Measurements from ENCODE around the gene REXO5. TPM values are rescaled to one million over a fixed set of nuclear protein-coding genes. Genes with fewer than 3 reads are reported as not detected.

The REXO5 gene
- total RNA-seq, 1 experiment from 2014 or later, result 7.3 TPM

DNA sequence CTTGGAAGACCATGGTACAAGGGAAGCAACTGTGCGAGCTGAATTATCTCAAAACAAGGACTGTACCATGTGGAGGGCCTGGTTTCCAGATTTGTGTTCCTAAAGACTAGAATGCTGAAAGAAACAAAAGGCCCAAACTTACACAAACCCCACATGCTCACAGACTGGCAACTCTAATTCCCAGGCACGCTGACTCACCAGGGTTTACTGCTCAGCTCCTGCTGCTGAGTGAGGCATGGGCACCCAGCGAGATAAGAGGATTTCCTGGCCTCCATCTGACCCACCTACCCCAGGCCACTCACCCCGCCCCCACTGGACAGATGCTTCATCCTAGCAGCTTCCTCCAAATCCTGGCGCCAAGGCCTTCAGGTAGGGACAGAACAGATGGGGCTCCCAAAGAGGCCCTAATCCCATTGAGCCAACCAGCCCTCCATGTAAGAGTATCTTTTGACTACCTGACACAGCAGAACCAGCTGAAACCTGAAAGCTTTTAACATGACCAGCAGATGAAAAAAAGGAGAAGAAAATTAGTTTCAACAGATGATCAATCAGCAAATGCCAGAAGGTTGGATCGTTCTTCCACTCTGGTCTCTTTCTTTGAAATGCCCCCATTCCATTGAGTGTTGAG lies 59.9 kb downstream of the REXO5 start:
- H3K4me3 Mint-ChIP-seq (ENCODE audit: unreplicated experiment), result no peak overlapping the region
- POLR2A ChIA-PET, result no interaction called here
- CTCF ChIA-PET, result no interaction called here
- no peaks in the 10 kb centered on the region for H3K27me3 Mint-ChIP-seq (ENCODE audit: insufficient read depth, unreplicated experiment)
- DNase-seq, result no peak
- H3K36me3 ChIP-seq (ENCODE audit: control insufficient read depth, insufficient read depth, low read length), result no peaks in the 10 kb centered on the region; the same call in 1 of the 2 replicates
- H3K36me3 Mint-ChIP-seq (ENCODE audit: insufficient read depth, unreplicated experiment), result peaks cover 22% of the 10 kb centered on the region
- no peaks in the 10 kb centered on the region for H3K9me3 ChIP-seq
- no peak for TF ChIP-seq CTCF (IDR thresholded peaks at IDR 0.05; ENCODE audit: insufficient read depth in 1 of 2, low read depth in 1 of 2, low read length in 1 of 2, severe bottlenecking in 1 of 2, unreplicated experiment in 1 of 2)
- H3K4me1 ChIP-seq, result no peaks in the 10 kb centered on the region
- peaks cover 6% of the 10 kb centered on the region for H3K4me1 Mint-ChIP-seq (ENCODE audit: low read depth, unreplicated experiment)
- H3K27ac Mint-ChIP-seq (ENCODE audit: unreplicated experiment), result no peak overlapping the region
- intact Hi-C loops (cut with micrococcal nuclease; ENCODE audit: unreplicated experiment), result no loop called here
- H3K27me3 ChIP-seq (replicated peaks; ENCODE audit: control insufficient read depth, insufficient read depth, low read length), result no peaks in the 10 kb centered on the region
- no peaks in the 10 kb centered on the region for H3K9me3 Mint-ChIP-seq (ENCODE audit: unreplicated experiment)
- BruUV-seq (replicated peaks), result no TSS peak
- H3K4me3 ChIP-seq (ENCODE audit: low read depth, low read length), result no peak overlapping the region

DNA sequence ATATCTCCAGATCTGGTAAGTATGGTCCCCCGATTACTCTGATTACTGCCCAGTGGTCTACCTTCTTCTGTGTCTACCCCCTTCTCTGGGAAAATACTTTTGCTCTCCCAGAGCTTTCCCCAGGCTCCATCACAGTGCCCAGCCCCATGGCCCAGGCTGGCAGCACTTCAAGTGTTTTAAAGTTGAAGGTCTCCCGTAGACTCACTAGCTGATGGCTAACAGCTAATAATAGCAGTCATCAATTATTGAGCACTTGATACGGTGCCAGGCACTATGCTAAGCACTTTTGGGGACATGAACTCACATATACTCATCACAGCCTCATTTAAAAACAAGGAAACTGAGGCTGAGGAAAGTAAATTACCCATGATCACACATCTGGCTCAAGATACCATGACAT lies 60.5 kb downstream of the REXO5 start:
- Mint-ChIP-seq H3K27me3 (ENCODE audit: insufficient read depth, unreplicated experiment) (no peaks in the 10 kb centered on the region), H3K27ac (ENCODE audit: unreplicated experiment) (no peak overlapping the region), H3K36me3 (ENCODE audit: insufficient read depth, unreplicated experiment) (peaks cover 19% of the 10 kb centered on the region), H3K4me3 (ENCODE audit: unreplicated experiment) (no peak overlapping the region), H3K9me3 (ENCODE audit: unreplicated experiment) (no peaks in the 10 kb centered on the region), H3K4me1 (ENCODE audit: low read depth, unreplicated experiment) (peaks cover 6% of the 10 kb centered on the region)
- H3K4me1 ChIP-seq, result no peaks in the 10 kb centered on the region
- ChIA-PET POLR2A (interaction anchor here (0.7 kb wide), 1 partner anchor 33 kb away, joined by 5 read pairs; the partner anchor contains the start of genes DCUN1D3 and LYRM1), CTCF (no interaction called here)
- TF ChIP-seq CTCF (IDR thresholded peaks at IDR 0.05; ENCODE audit: insufficient read depth in 1 of 2, low read depth in 1 of 2, low read length in 1 of 2, severe bottlenecking in 1 of 2, unreplicated experiment in 1 of 2), result no peak
- BruUV-seq (replicated peaks), result no TSS peak
- intact Hi-C loops (cut with micrococcal nuclease; ENCODE audit: unreplicated experiment), result no loop called here
- H3K36me3 ChIP-seq (ENCODE audit: control insufficient read depth, insufficient read depth, low read length), result no peaks in the 10 kb centered on the region; the same call in 1 of the 2 replicates
- H3K27me3 ChIP-seq (replicated peaks; ENCODE audit: control insufficient read depth, insufficient read depth, low read length), result no peaks in the 10 kb centered on the region
- no peak overlapping the region for H3K4me3 ChIP-seq (ENCODE audit: low read depth, low read length)
- no peaks in the 10 kb centered on the region for H3K9me3 ChIP-seq
- no peak for DNase-seq

DNA sequence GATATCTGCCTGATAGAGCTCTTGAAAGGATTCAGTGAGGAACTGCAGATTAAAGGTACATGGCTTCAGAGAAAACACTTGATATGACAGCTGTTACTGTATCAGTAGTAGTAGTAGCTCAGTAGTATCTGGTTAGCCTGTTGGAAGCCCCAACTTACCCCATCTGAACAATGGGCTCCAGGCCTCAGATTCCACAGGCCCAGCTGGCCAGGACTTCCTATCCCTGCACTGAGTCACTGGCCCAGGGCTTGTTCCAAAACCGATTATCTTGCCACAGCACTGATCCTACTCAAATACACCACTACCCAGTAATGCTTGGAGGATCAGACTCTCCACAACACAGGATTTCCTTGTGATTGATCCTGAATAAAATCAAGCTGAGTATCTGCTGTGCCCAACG lies 61.3 kb downstream of the REXO5 start:
- DNase-seq, result no peak
- Mint-ChIP-seq H3K27me3 (ENCODE audit: insufficient read depth, unreplicated experiment) (no peaks in the 10 kb centered on the region), H3K4me3 (ENCODE audit: unreplicated experiment) (no peak overlapping the region), H3K9me3 (ENCODE audit: unreplicated experiment) (no peaks in the 10 kb centered on the region), H3K27ac (ENCODE audit: unreplicated experiment) (no peak overlapping the region), H3K4me1 (ENCODE audit: low read depth, unreplicated experiment) (peaks cover 6% of the 10 kb centered on the region), H3K36me3 (ENCODE audit: insufficient read depth, unreplicated experiment) (peaks cover 15% of the 10 kb centered on the region)
- POLR2A ChIA-PET, result interaction anchor here (0.7 kb wide), 1 partner anchor 33 kb away, joined by 5 read pairs; the partner anchor contains the start of genes DCUN1D3 and LYRM1
- H3K4me3 ChIP-seq (ENCODE audit: low read depth, low read length), result no peak overlapping the region
- CTCF ChIA-PET, result no interaction called here
- no TSS peak for BruUV-seq (replicated peaks)
- no peaks in the 10 kb centered on the region for H3K27me3 ChIP-seq (replicated peaks; ENCODE audit: control insufficient read depth, insufficient read depth, low read length)
- no peak for TF ChIP-seq CTCF (IDR thresholded peaks at IDR 0.05; ENCODE audit: insufficient read depth in 1 of 2, low read depth in 1 of 2, low read length in 1 of 2, severe bottlenecking in 1 of 2, unreplicated experiment in 1 of 2)
- no peaks in the 10 kb centered on the region; the same call in 1 of the 2 replicates for H3K36me3 ChIP-seq (ENCODE audit: control insufficient read depth, insufficient read depth, low read length)
- intact Hi-C loops (cut with micrococcal nuclease; ENCODE audit: unreplicated experiment), result no loop called here
- no peaks in the 10 kb centered on the region for H3K4me1 ChIP-seq
- H3K9me3 ChIP-seq, result no peaks in the 10 kb centered on the region
